ENCODE measurements around the gene ANKHD1. TPM values are rescaled to one million over a fixed set of nuclear protein-coding genes. Genes with fewer than 3 reads are reported as not detected.
A peak's percentile ranks its signal among the peaks of the same experiment; 100 is the strongest.

The ANKHD1 gene
- total RNA-seq, 6 experiments from 2014 or later = 35.4 to 49.7 (median 41.5) TPM

- no peak overlapping the region for H3K27ac Mint-ChIP-seq
- H3K9me3 Mint-ChIP-seq = no peaks in the 10 kb centered on the region
- peaks cover 14% of the 10 kb centered on the region for H3K36me3 Mint-ChIP-seq (ENCODE audit: low read depth)
- H3K4me3 Mint-ChIP-seq = no peak overlapping the region
- H3K4me1 Mint-ChIP-seq (ENCODE audit: low read depth) = peaks cover 19% of the 10 kb centered on the region
- H3K27me3 Mint-ChIP-seq (ENCODE audit: insufficient read depth) = no peaks in the 10 kb centered on the region; the same call in 1 of the 2 replicates
- no peak for TF ChIP-seq CTCF (IDR thresholded peaks at IDR 0.05)
- DNase-seq = no peak
These were observed 168.9 kb downstream of the ANKHD1 start for GRCh38 chr5:140570488-140570887.

- Mint-ChIP-seq H3K9me3 (no peaks in the 10 kb centered on the region), H3K36me3 (ENCODE audit: low read depth) (peaks cover 10% of the 10 kb centered on the region), H3K4me1 (ENCODE audit: low read depth) (peaks cover 16% of the 10 kb centered on the region), H3K27ac (no peak overlapping the region), H3K27me3 (ENCODE audit: insufficient read depth) (no peaks in the 10 kb centered on the region; the same call in 1 of the 2 replicates), H3K4me3 (no peak overlapping the region)
- no peak for TF ChIP-seq CTCF (IDR thresholded peaks at IDR 0.05)
- DNase-seq = no peak
These were observed 169.5 kb downstream of the ANKHD1 start for GRCh38 chr5:140571105-140571504.

- Mint-ChIP-seq H3K36me3 (ENCODE audit: low read depth) (peaks cover 2% of the 10 kb centered on the region; the same call in 1 of the 2 replicates), H3K27ac (no peak overlapping the region), H3K27me3 (ENCODE audit: insufficient read depth) (no peaks in the 10 kb centered on the region), H3K4me3 (no peak overlapping the region), H3K9me3 (no peaks in the 10 kb centered on the region), H3K4me1 (ENCODE audit: low read depth) (peaks cover 21% of the 10 kb centered on the region)
- no peak for TF ChIP-seq CTCF (IDR thresholded peaks at IDR 0.05)
- no peak for DNase-seq
These were observed 172.1 kb downstream of the ANKHD1 start for GRCh38 chr5:140573683-140574082.

- TF ChIP-seq CTCF (IDR thresholded peaks at IDR 0.05) = no peak
- DNase-seq = no peak
- Mint-ChIP-seq H3K4me1 (ENCODE audit: low read depth) (peaks cover 21% of the 10 kb centered on the region), H3K36me3 (ENCODE audit: low read depth) (no peaks in the 10 kb centered on the region), H3K27me3 (ENCODE audit: insufficient read depth) (no peaks in the 10 kb centered on the region), H3K4me3 (no peak overlapping the region), H3K9me3 (no peaks in the 10 kb centered on the region), H3K27ac (no peak overlapping the region)
These were observed 172.5 kb downstream of the ANKHD1 start for GRCh38 chr5:140574165-140574564.

GRCh38 chr5:140575309-140575708 lies 173.7 kb downstream of the ANKHD1 start:
- peaks cover 21% of the 10 kb centered on the region for H3K4me1 Mint-ChIP-seq (ENCODE audit: low read depth)
- TF ChIP-seq CTCF (IDR thresholded peaks at IDR 0.05) = peak; percentile 74
- no peak overlapping the region for H3K4me3 Mint-ChIP-seq
- H3K9me3 Mint-ChIP-seq = no peaks in the 10 kb centered on the region
- H3K27ac Mint-ChIP-seq = no peak overlapping the region
- H3K27me3 Mint-ChIP-seq (ENCODE audit: insufficient read depth) = no peaks in the 10 kb centered on the region
- no peaks in the 10 kb centered on the region for H3K36me3 Mint-ChIP-seq (ENCODE audit: low read depth)
- peak; percentile 40 for DNase-seq

- Mint-ChIP-seq H3K4me3 (peak overlapping the region; percentile 51), H3K36me3 (ENCODE audit: low read depth) (no peaks in the 10 kb centered on the region), H3K4me1 (ENCODE audit: low read depth) (peaks cover 21% of the 10 kb centered on the region), H3K9me3 (no peaks in the 10 kb centered on the region), H3K27ac (peak overlapping the region; percentile 65), H3K27me3 (ENCODE audit: insufficient read depth) (peaks cover 1% of the 10 kb centered on the region; the same call in 1 of the 2 replicates)
- TF ChIP-seq CTCF (IDR thresholded peaks at IDR 0.05) = no peak
- DNase-seq = no peak
These were observed 175.2 kb downstream of the ANKHD1 start for GRCh38 chr5:140576776-140577201.
